ENCODE data around the gene RPL5.

RPL5 gene

GRCh38 chr1:92843046-92843423, 11.2 kb downstream of the RPL5 start:
- no peak overlapping the region for H3K9ac ChIP-seq (ENCODE audit: low read depth, low read length)
- peaks cover 62% of the 10 kb centered on the region for H3K36me3 ChIP-seq (ENCODE audit: insufficient read depth, low read length)
- H3K4me1 ChIP-seq (ENCODE audit: control insufficient read depth, insufficient read depth, low read length): peaks cover 6% of the 10 kb centered on the region
- no peaks in the 10 kb centered on the region for H3K27me3 ChIP-seq (ENCODE audit: control insufficient read depth, insufficient read depth, low read length)
- H3K4me3 ChIP-seq (ENCODE audit: low read length): no peak overlapping the region
- H3K9me3 ChIP-seq (replicated peaks; ENCODE audit: low read length): no peaks in the 10 kb centered on the region
- H3K4me2 ChIP-seq (ENCODE audit: low read length): no peak overlapping the region

- H3K9ac ChIP-seq (ENCODE audit: low read depth, low read length): no peak overlapping the region
- H3K9me3 ChIP-seq (replicated peaks; ENCODE audit: low read length): no peaks in the 10 kb centered on the region
- H3K27me3 ChIP-seq (ENCODE audit: control insufficient read depth, insufficient read depth, low read length): no peaks in the 10 kb centered on the region
- no peak overlapping the region for H3K4me3 ChIP-seq (ENCODE audit: low read length)
- H3K4me1 ChIP-seq (ENCODE audit: control insufficient read depth, insufficient read depth, low read length): no peaks in the 10 kb centered on the region
- peaks cover 55% of the 10 kb centered on the region for H3K36me3 ChIP-seq (ENCODE audit: insufficient read depth, low read length)
- H3K4me2 ChIP-seq (ENCODE audit: low read length): no peak overlapping the region
These were observed 11.9 kb downstream of the RPL5 start for GRCh38 chr1:92843429-92844352.

- no peak overlapping the region for H3K4me2 ChIP-seq (ENCODE audit: low read length)
These were observed 12.6 kb downstream of the RPL5 start for GRCh38 chr1:92844439-92844838.

GRCh38 chr1:92845908-92846307, 14.1 kb downstream of the RPL5 start:
- H3K9ac ChIP-seq (ENCODE audit: low read depth, low read length): no peak overlapping the region
- no peaks in the 10 kb centered on the region for H3K9me3 ChIP-seq (replicated peaks; ENCODE audit: low read length)
- no peaks in the 10 kb centered on the region for H3K27me3 ChIP-seq (ENCODE audit: control insufficient read depth, insufficient read depth, low read length)
- H3K36me3 ChIP-seq (ENCODE audit: insufficient read depth, low read length): peaks cover 33% of the 10 kb centered on the region
- H3K4me3 ChIP-seq (ENCODE audit: low read length): no peak overlapping the region
- H3K4me1 ChIP-seq (ENCODE audit: control insufficient read depth, insufficient read depth, low read length): no peaks in the 10 kb centered on the region
- H3K4me2 ChIP-seq (ENCODE audit: low read length): no peak overlapping the region

More at GRCh38 chr1:92844439-92844838, 12.6 kb downstream of the RPL5 start:
- H3K4me1 ChIP-seq (ENCODE audit: control insufficient read depth, insufficient read depth, low read length): no peaks in the 10 kb centered on the region
- no peaks in the 10 kb centered on the region for H3K27me3 ChIP-seq (ENCODE audit: control insufficient read depth, insufficient read depth, low read length)
- no peaks in the 10 kb centered on the region for H3K9me3 ChIP-seq (replicated peaks; ENCODE audit: low read length)
- H3K9ac ChIP-seq (ENCODE audit: low read depth, low read length): no peak overlapping the region
- H3K36me3 ChIP-seq (ENCODE audit: insufficient read depth, low read length): peaks cover 48% of the 10 kb centered on the region
- no peak overlapping the region for H3K4me3 ChIP-seq (ENCODE audit: low read length)

DNA sequence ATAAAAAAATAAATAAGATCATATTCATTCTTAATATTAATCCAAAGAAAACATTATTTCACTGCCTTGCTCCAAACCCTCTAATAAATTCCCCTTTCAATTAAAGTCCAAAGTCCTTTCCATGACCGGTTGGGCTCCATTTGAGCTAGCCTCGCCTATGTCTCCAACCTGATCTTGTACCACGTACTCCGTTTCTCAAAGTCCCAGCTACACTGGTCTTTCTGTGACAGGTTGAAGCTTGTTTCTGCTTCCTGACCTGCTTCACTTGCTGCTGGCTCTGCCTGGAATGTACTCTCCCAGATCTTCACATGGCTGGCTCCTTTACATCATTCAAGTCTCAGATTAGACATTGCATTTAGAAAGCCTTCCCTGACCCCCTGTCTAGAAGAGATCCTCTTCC, 16.4 kb downstream of the RPL5 start:
- Histone ChIP-seq H3K4me2 (ENCODE audit: low read length) (no peak overlapping the region), H3K9ac (ENCODE audit: low read depth, low read length) (no peak overlapping the region), H3K27me3 (ENCODE audit: control insufficient read depth, insufficient read depth, low read length) (no peaks in the 10 kb centered on the region), H3K36me3 (ENCODE audit: insufficient read depth, low read length) (peaks cover 11% of the 10 kb centered on the region), H3K9me3 (replicated peaks; ENCODE audit: low read length) (no peaks in the 10 kb centered on the region), H3K4me3 (ENCODE audit: low read length) (no peak overlapping the region), H3K4me1 (ENCODE audit: control insufficient read depth, insufficient read depth, low read length) (no peaks in the 10 kb centered on the region)

- Histone ChIP-seq H3K4me3 (ENCODE audit: low read length) (no peak overlapping the region), H3K4me1 (ENCODE audit: control insufficient read depth, insufficient read depth, low read length) (no peaks in the 10 kb centered on the region), H3K9me3 (replicated peaks; ENCODE audit: low read length) (no peaks in the 10 kb centered on the region), H3K4me2 (ENCODE audit: low read length) (no peak overlapping the region), H3K36me3 (ENCODE audit: insufficient read depth, low read length) (no peaks in the 10 kb centered on the region), H3K27me3 (ENCODE audit: control insufficient read depth, insufficient read depth, low read length) (no peaks in the 10 kb centered on the region), H3K9ac (ENCODE audit: low read depth, low read length) (no peak overlapping the region)
These were observed 18.2 kb downstream of the RPL5 start for GRCh38 chr1:92850019-92850418.

DNA sequence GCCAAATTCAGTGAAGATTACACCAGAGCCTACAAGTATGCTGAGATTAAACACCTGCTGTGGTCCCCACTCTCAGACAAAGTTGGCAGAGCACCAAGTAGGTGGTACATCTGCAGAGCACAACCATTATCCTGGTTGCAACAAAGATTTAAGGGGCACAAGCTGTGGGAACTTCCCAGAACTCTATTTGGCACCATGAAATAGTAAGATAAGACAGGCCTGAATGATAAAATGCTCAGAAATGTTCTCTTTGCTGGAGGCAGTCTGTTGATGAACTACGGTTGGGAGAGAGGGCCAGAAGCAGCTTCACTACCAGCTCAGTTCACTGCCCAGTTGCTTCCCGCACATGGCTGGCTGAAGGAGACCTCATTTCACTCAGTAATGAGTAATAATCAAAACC, 19.9 kb downstream of the RPL5 start:
- Histone ChIP-seq H3K4me2 (ENCODE audit: low read length) (no peak overlapping the region), H3K9ac (ENCODE audit: low read depth, low read length) (no peak overlapping the region), H3K4me1 (ENCODE audit: control insufficient read depth, insufficient read depth, low read length) (no peaks in the 10 kb centered on the region), H3K36me3 (ENCODE audit: insufficient read depth, low read length) (no peaks in the 10 kb centered on the region), H3K27me3 (ENCODE audit: control insufficient read depth, insufficient read depth, low read length) (no peaks in the 10 kb centered on the region), H3K9me3 (replicated peaks; ENCODE audit: low read length) (no peaks in the 10 kb centered on the region), H3K4me3 (ENCODE audit: low read length) (no peak overlapping the region)

GRCh38 chr1:92853299-92853698, 21.5 kb downstream of the RPL5 start:
- Histone ChIP-seq H3K4me1 (ENCODE audit: control insufficient read depth, insufficient read depth, low read length) (no peaks in the 10 kb centered on the region), H3K4me2 (ENCODE audit: low read length) (no peak overlapping the region), H3K4me3 (ENCODE audit: low read length) (no peak overlapping the region), H3K9ac (ENCODE audit: low read depth, low read length) (no peak overlapping the region), H3K36me3 (ENCODE audit: insufficient read depth, low read length) (no peaks in the 10 kb centered on the region), H3K27me3 (ENCODE audit: control insufficient read depth, insufficient read depth, low read length) (no peaks in the 10 kb centered on the region), H3K9me3 (replicated peaks; ENCODE audit: low read length) (no peaks in the 10 kb centered on the region)

- Histone ChIP-seq H3K27me3 (ENCODE audit: control insufficient read depth, insufficient read depth, low read length) (no peaks in the 10 kb centered on the region), H3K4me3 (ENCODE audit: low read length) (no peak overlapping the region), H3K9me3 (replicated peaks; ENCODE audit: low read length) (no peaks in the 10 kb centered on the region), H3K4me1 (ENCODE audit: control insufficient read depth, insufficient read depth, low read length) (peaks cover 1% of the 10 kb centered on the region), H3K9ac (ENCODE audit: low read depth, low read length) (no peak overlapping the region), H3K36me3 (ENCODE audit: insufficient read depth, low read length) (no peaks in the 10 kb centered on the region), H3K4me2 (ENCODE audit: low read length) (no peak overlapping the region)
These were observed 22.4 kb downstream of the RPL5 start for GRCh38 chr1:92854101-92854785.

DNA sequence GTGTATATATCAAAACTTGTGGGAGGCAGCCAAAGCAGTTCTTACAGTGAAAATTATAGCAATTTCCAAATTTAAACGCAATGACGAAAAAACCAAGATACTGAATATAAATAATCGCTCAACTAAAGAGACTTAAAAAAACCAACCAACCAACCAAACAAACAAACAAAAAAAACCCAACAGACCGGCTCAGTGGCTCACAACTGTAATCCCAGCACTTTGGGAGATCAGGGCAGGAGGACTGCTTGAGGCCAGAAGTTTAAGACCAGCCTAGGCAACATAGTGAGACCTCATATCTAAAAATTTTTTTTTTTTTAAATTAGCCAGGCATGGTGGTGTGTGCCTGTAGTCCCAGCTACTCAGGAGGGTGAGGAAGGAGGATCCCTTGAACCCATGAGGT, 23.4 kb downstream of the RPL5 start:
- H3K4me2 ChIP-seq (ENCODE audit: low read length): no peak overlapping the region
- no peaks in the 10 kb centered on the region for H3K27me3 ChIP-seq (ENCODE audit: control insufficient read depth, insufficient read depth, low read length)
- H3K36me3 ChIP-seq (ENCODE audit: insufficient read depth, low read length): no peaks in the 10 kb centered on the region
- H3K9me3 ChIP-seq (replicated peaks; ENCODE audit: low read length): no peaks in the 10 kb centered on the region
- peaks cover 2% of the 10 kb centered on the region for H3K4me1 ChIP-seq (ENCODE audit: control insufficient read depth, insufficient read depth, low read length)
- no peak overlapping the region for H3K4me3 ChIP-seq (ENCODE audit: low read length)
- H3K9ac ChIP-seq (ENCODE audit: low read depth, low read length): no peak overlapping the region

- Histone ChIP-seq H3K4me3 (ENCODE audit: low read length) (no peak overlapping the region), H3K4me1 (ENCODE audit: control insufficient read depth, insufficient read depth, low read length) (peaks cover 2% of the 10 kb centered on the region), H3K27me3 (ENCODE audit: control insufficient read depth, insufficient read depth, low read length) (no peaks in the 10 kb centered on the region), H3K36me3 (ENCODE audit: insufficient read depth, low read length) (no peaks in the 10 kb centered on the region), H3K4me2 (ENCODE audit: low read length) (no peak overlapping the region), H3K9ac (ENCODE audit: low read depth, low read length) (no peak overlapping the region), H3K9me3 (replicated peaks; ENCODE audit: low read length) (no peaks in the 10 kb centered on the region)
These were observed 26.0 kb downstream of the RPL5 start for GRCh38 chr1:92857817-92858216.
